H9 (cell line): ENCODE data around the gene RAB40C. TPM values are rescaled to one million over a fixed set of nuclear protein-coding genes. Genes with fewer than 3 reads are reported as not detected.

Source experiments
- DNase-seq: peaks from one replicate; pipeline ENCODE4 v3.0.0-alpha.2; 2017
- H2AFZ ChIP-seq: one replicate; pipeline ENCODE4 v1.6.1; 2013; ENCODE audit warnings: mild to moderate bottlenecking, low read length, control low read depth, moderate library complexity
- H2AK5ac ChIP-seq: 2 replicates; pipeline ENCODE4 v1.6.1; 2013; ENCODE audit warnings: low read length, control low read depth, mixed read lengths; ENCODE audit not compliant: insufficient read length
- H2BK120ac ChIP-seq: one replicate; pipeline ENCODE4 v1.6.1; 2013; ENCODE audit warnings: low read depth, mild to moderate bottlenecking, low read length, control low read depth, inconsistent platforms; ENCODE audit not compliant: poor library complexity, severe bottlenecking
- H2BK12ac ChIP-seq: 2 replicates; pipeline ENCODE4 v1.6.1; 2013; ENCODE audit warnings: low read length, control low read depth, mixed read lengths, low read depth; ENCODE audit not compliant: insufficient read length
- H2BK15ac ChIP-seq: 2 replicates; pipeline ENCODE4 v1.6.1; 2013; ENCODE audit warnings: low read depth, low read length, control low read depth
- H2BK20ac ChIP-seq: one replicate; pipeline ENCODE4 v1.6.1; 2013; ENCODE audit warnings: low read depth, mild to moderate bottlenecking, low read length, control low read depth, inconsistent platforms; ENCODE audit not compliant: poor library complexity, severe bottlenecking
- H2BK5ac ChIP-seq: 2 replicates; pipeline ENCODE4 v1.6.1; 2013; ENCODE audit warnings: low read length, control low read depth, mixed read lengths; ENCODE audit not compliant: insufficient read length
- H3K14ac ChIP-seq: 2 replicates; pipeline ENCODE4 v1.6.1; 2013; ENCODE audit warnings: low read length, control low read depth; ENCODE audit not compliant: insufficient read depth
- H3K18ac ChIP-seq: 2 replicates; pipeline ENCODE4 v1.6.1; 2013; ENCODE audit warnings: low read depth, mild to moderate bottlenecking, mixed read lengths, low read length, control low read depth; ENCODE audit not compliant: insufficient read length
- H3K23ac ChIP-seq: 2 replicates; pipeline ENCODE4 v1.6.1; 2013; ENCODE audit warnings: low read length, control low read depth, mixed read lengths, low read depth; ENCODE audit not compliant: insufficient read length
- H3K23me2 ChIP-seq: 2 replicates; pipeline ENCODE4 v1.6.1; 2013; ENCODE audit warnings: low read depth, mild to moderate bottlenecking, mixed read lengths, low read length, control low read depth; ENCODE audit not compliant: insufficient read length, poor library complexity, severe bottlenecking
- H3K27ac ChIP-seq: 2 replicates; pipeline ENCODE4 v1.5.1; 2013; ENCODE audit warnings: low read length, control low read depth, mixed read lengths, low read depth; ENCODE audit not compliant: insufficient read length
- H3K27me3 ChIP-seq: 2 replicates; pipeline ENCODE4 v1.6.1; 2013; ENCODE audit warnings: low read length, control low read depth, inconsistent platforms; ENCODE audit not compliant: insufficient read depth
- H3K4ac ChIP-seq: 2 replicates; pipeline ENCODE4 v1.6.1; 2013; ENCODE audit warnings: low read depth, mild to moderate bottlenecking, control low read depth, inconsistent platforms, low read length, moderate library complexity
- H3K4me1 ChIP-seq: 2 replicates; pipeline ENCODE4 v1.6.1; 2013; ENCODE audit warnings: low read length, control low read depth, inconsistent platforms; ENCODE audit not compliant: insufficient read depth
- H3K4me2 ChIP-seq: 2 replicates; pipeline ENCODE4 v1.6.1; 2013; ENCODE audit warnings: low read length, control low read depth, mixed read lengths; ENCODE audit not compliant: insufficient read length, insufficient read depth
- H3K56ac ChIP-seq: 2 replicates; pipeline ENCODE4 v1.6.1; 2013; ENCODE audit warnings: low read depth, mild to moderate bottlenecking, mixed read lengths, low read length, control low read depth; ENCODE audit not compliant: insufficient read length
- H3K79me1 ChIP-seq: 2 replicates; pipeline ENCODE4 v1.6.1; 2013; ENCODE audit warnings: low read depth, mild to moderate bottlenecking, moderate library complexity, low read length, control low read depth, inconsistent platforms; ENCODE audit not compliant: insufficient read depth, poor library complexity, severe bottlenecking
- H3K79me2 ChIP-seq: 2 replicates; pipeline ENCODE4 v1.6.1; 2013; ENCODE audit warnings: low read length, control low read depth, inconsistent platforms; ENCODE audit not compliant: insufficient read depth
- H3K9ac ChIP-seq: 2 replicates; pipeline ENCODE4 v1.6.1; 2013; ENCODE audit warnings: low read length, control low read depth, mixed read lengths; ENCODE audit not compliant: insufficient read length; ENCODE audit errors: extremely low read depth
- H3K9me3 ChIP-seq: one replicate; pipeline ENCODE4 v1.6.1; 2013; ENCODE audit warnings: low read depth, low read length, inconsistent platforms; ENCODE audit not compliant: control insufficient read depth
- H3T11ph ChIP-seq: one replicate; pipeline ENCODE4 v1.6.1; 2013; ENCODE audit warnings: mild to moderate bottlenecking, low read length, control low read depth, inconsistent platforms
- H4K20me1 ChIP-seq: one replicate; pipeline ENCODE4 v1.6.1; 2013; ENCODE audit not compliant: control insufficient read depth, insufficient read length, insufficient read depth
- H4K5ac ChIP-seq: 2 replicates; pipeline ENCODE4 v1.6.1; 2013; ENCODE audit warnings: low read depth, mild to moderate bottlenecking, mixed read lengths, low read length, control low read depth; ENCODE audit not compliant: insufficient read length
- H4K8ac ChIP-seq: replicated peaks from 2 replicates; pipeline ENCODE4 v1.6.1; 2013; ENCODE audit warnings: low read length, control low read depth, mixed read lengths, low read depth; ENCODE audit not compliant: insufficient read length
- H4K91ac ChIP-seq: 2 replicates; pipeline ENCODE4 v1.6.1; 2013; ENCODE audit warnings: low read depth, mild to moderate bottlenecking, moderate library complexity, mixed read lengths, low read length, control low read depth; ENCODE audit not compliant: insufficient read length
- H3K27ac Mint-ChIP-seq, 3 experiments: 2 replicates in 2 of 3; 3 replicates in 1 of 3; pipeline ENCODE4 v1.8.0; 2020 to 2021; ENCODE audit warnings: mixed read lengths in 3 of 3, mild to moderate bottlenecking in 1 of 3, moderate library complexity in 1 of 3
- H3K27me3 Mint-ChIP-seq: 2 replicates; pipeline ENCODE4 v1.8.0; 2021; ENCODE audit warnings: low read depth, mild to moderate bottlenecking, moderate library complexity, mixed read lengths
- H3K36me3 Mint-ChIP-seq, 3 experiments: 2 replicates in 2 of 3; 3 replicates in 1 of 3; pipeline ENCODE4 v1.8.0; 2020 to 2021; ENCODE audit warnings: low read depth in 3 of 3, mixed read lengths in 3 of 3; ENCODE audit not compliant: insufficient read depth in 1 of 3
- H3K4me1 Mint-ChIP-seq, 2 experiments: 2 replicates each; pipeline ENCODE4 v1.8.0; 2020; ENCODE audit warnings: mixed read lengths in 2 of 2
- H3K4me3 Mint-ChIP-seq, 2 experiments: 2 replicates in 1 of 2; 3 replicates in 1 of 2; pipeline ENCODE4 v1.8.0; 2020 to 2021; ENCODE audit warnings: mild to moderate bottlenecking in 2 of 2, mixed read lengths in 2 of 2, moderate library complexity in 1 of 2
- H3K9me3 Mint-ChIP-seq, 2 experiments: 2 replicates in 1 of 2; 3 replicates in 1 of 2; pipeline ENCODE4 v1.8.0; 2020; ENCODE audit warnings: mild to moderate bottlenecking in 2 of 2, mixed read lengths in 2 of 2, moderate library complexity in 1 of 2
- WGBS: extraction: QIAGEN DNeasy Blood & Tissue Kit; methylation state at CpG from one replicate; pipeline ENCODE4 v1.1.7; 2013; ENCODE audit warnings: missing lambda C conversion rate, low lambda C conversion rate, mixed read lengths; ENCODE audit not compliant: insufficient read length; ENCODE audit errors: extremely low coverage; 5-methylcytosine and 5-hydroxymethylcytosine counted together
- total RNA-seq: library from RNA; stranded (reverse); gene quantifications from 2 replicates; pipeline ENCODE4 v1.2.1, GENCODE V29; 2021
- TF ChIP-seq, protein P1 (sequence below): fragments of 200-600 bp; sonication (generic); conservative IDR thresholded peaks from 3 replicates; pipeline ENCODE4 v1.8.0; 2021; ENCODE audit warnings: antibody characterized with exemption, mild to moderate bottlenecking

The RAB40C gene
- total RNA-seq, 1 experiment from 2014 or later: 19.1 TPM

DNA sequence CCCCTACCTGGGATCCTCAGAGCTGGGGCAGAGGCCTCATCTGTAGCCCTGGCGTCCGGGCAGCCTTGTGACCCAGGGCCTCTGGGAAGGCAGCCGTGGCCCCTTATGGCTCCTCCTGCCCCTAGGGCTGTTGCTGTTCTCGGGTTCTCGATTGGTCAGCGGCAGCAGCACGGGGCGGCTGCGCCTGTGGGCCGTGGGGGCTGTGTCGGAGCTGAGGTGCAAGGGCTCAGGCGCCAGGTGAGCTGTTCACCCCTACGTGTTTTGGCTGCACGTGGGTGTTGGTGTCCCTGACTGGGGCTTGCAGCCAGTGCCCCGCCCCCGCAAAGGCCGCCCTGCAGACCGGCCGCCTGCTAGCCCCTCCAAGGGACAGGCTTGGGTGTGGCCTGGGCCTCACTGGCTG, 72.2 kb downstream of the RAB40C start:
- no peak overlapping the region for H3K23ac ChIP-seq
- H3K14ac ChIP-seq: no peak overlapping the region
- no peak overlapping the region for H3K18ac ChIP-seq
- no peaks in the 10 kb centered on the region for H3K9me3 ChIP-seq
- H3K4me2 ChIP-seq: no peak overlapping the region
- no peak overlapping the region for H4K8ac ChIP-seq
- no peak overlapping the region for H3K9ac ChIP-seq
- TF ChIP-seq, protein P1, sequence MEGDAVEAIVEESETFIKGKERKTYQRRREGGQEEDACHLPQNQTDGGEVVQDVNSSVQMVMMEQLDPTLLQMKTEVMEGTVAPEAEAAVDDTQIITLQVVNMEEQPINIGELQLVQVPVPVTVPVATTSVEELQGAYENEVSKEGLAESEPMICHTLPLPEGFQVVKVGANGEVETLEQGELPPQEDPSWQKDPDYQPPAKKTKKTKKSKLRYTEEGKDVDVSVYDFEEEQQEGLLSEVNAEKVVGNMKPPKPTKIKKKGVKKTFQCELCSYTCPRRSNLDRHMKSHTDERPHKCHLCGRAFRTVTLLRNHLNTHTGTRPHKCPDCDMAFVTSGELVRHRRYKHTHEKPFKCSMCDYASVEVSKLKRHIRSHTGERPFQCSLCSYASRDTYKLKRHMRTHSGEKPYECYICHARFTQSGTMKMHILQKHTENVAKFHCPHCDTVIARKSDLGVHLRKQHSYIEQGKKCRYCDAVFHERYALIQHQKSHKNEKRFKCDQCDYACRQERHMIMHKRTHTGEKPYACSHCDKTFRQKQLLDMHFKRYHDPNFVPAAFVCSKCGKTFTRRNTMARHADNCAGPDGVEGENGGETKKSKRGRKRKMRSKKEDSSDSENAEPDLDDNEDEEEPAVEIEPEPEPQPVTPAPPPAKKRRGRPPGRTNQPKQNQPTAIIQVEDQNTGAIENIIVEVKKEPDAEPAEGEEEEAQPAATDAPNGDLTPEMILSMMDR: no peak
- no peak overlapping the region for H3K4ac ChIP-seq
- peaks cover 2 to 13% (median 8%) of the 10 kb centered on the region in 3 experiments; a peak in 5 of 7 replicates for H3K36me3 Mint-ChIP-seq
- no peak overlapping the region for H3K56ac ChIP-seq
- H2BK20ac ChIP-seq: no peak overlapping the region
- no peak overlapping the region for H2BK12ac ChIP-seq
- no peaks in the 10 kb centered on the region; the same call in 1 of the 2 replicates for H3K4me1 ChIP-seq
- H4K91ac ChIP-seq: no peak overlapping the region
- H2BK5ac ChIP-seq: no peak overlapping the region
- no peaks in the 10 kb centered on the region for H3K27me3 ChIP-seq
- no peak overlapping the region for H3K27ac ChIP-seq
- peaks cover 0 to 5% of the 10 kb centered on the region in 2 experiments; a peak in 2 of 4 replicates for H3K4me1 Mint-ChIP-seq
- no peaks in the 10 kb centered on the region for H3K79me1 ChIP-seq
- H2AK5ac ChIP-seq: no peak overlapping the region
- no peak for DNase-seq
- H3K79me2 ChIP-seq: no peaks in the 10 kb centered on the region
- no peak overlapping the region for H3K27ac Mint-ChIP-seq
- no peak overlapping the region for H2AFZ ChIP-seq
- H2BK15ac ChIP-seq: no peak overlapping the region
- no peak overlapping the region for H2BK120ac ChIP-seq
- H3K27me3 Mint-ChIP-seq: no peaks in the 10 kb centered on the region
- no CpG with 5 or more reads among the region's 19 CpGs for WGBS
- H3K23me2 ChIP-seq: no peaks in the 10 kb centered on the region
- H3T11ph ChIP-seq: no peak overlapping the region
- no peaks in the 10 kb centered on the region for H4K20me1 ChIP-seq
- H3K4me3 Mint-ChIP-seq: no peak overlapping the region
- H4K5ac ChIP-seq: no peak overlapping the region
- H3K9me3 Mint-ChIP-seq: no peaks in the 10 kb centered on the region
